Gastrocnemius medialis (tissue), 4 donors: ENCODE data around the gene COLEC11. TPM values are rescaled to one million over a fixed set of nuclear protein-coding genes. Genes with fewer than 3 reads are reported as not detected.

Source experiments
- ATAC-seq, 2 donors: fragments of 150-250 bp; one replicate each; pipeline ENCODE4 v1.9.1; 2016
- DNase-seq, 2 donors: peaks; one replicate each; pipeline ENCODE4 v3.0.0-alpha.2; 2019
- H3K27ac ChIP-seq, 4 donors: fragments of 200-600 bp; sonication (generic); 1 replicate in 1 of 4; 2 replicates in 3 of 4; pipeline ENCODE4 v1.5.1; 2016 to 2018; ENCODE audit warnings: mild to moderate bottlenecking in 2 of 4, moderate library complexity in 1 of 4
- H3K27me3 ChIP-seq, 3 donors: fragments of 200-600 bp; sonication (generic) in 2 of 3; 1 replicate in 1 of 3; 2 replicates in 2 of 3; pipeline versions ENCODE4 v1.5.1 to v1.6.0; 2016 to 2019; ENCODE audit warnings: mild to moderate bottlenecking in 1 of 3, moderate library complexity in 1 of 3
- H3K36me3 ChIP-seq, 2 donors: fragments of 200-600 bp; sonication (generic) in 1 of 2; one replicate each; pipeline ENCODE4 v1.5.1; 2017 to 2018
- H3K4me1 ChIP-seq, 2 donors: fragments of 200-600 bp; sonication (generic) in 1 of 2; one replicate each; pipeline ENCODE4 v1.5.1; 2016 to 2017; ENCODE audit warnings: mild to moderate bottlenecking in 2 of 2
- H3K4me3 ChIP-seq, 4 donors: fragments of 200-600 bp; sonication (generic) in 3 of 4; 1 replicate in 1 of 4; 2 replicates in 3 of 4; pipeline ENCODE4 v1.5.1; 2016 to 2019; ENCODE audit warnings: mild to moderate bottlenecking in 2 of 4
- H3K9me3 ChIP-seq, 3 donors: fragments of 200-600 bp; sonication (generic) in 2 of 3; 1 replicate in 1 of 3; 2 replicates in 2 of 3; pipeline ENCODE4 v1.5.1; 2016 to 2019
- CTCF ChIP-seq, 5 experiments: fragments of 450-650 bp in 3 of 5; fragments of 200-600 bp in 2 of 5; sonication (generic) in 2 of 5; IDR thresholded peaks in 4 of 5; conservative IDR thresholded peaks in 1 of 5; 1 replicate in 4 of 5; 2 replicates in 1 of 5; pipeline ENCODE4 v1.5.1; 2016 to 2019; ENCODE audit warnings: antibody characterized with exemption in 5 of 5, mild to moderate bottlenecking in 3 of 5, moderate library complexity in 3 of 5
- POLR2A ChIP-seq, 2 donors: fragments of 450-650 bp; IDR thresholded peaks; one replicate each; pipeline ENCODE4 v1.6.1; 2017; ENCODE audit warnings: antibody characterized with exemption in 2 of 2, mild to moderate bottlenecking in 2 of 2, moderate library complexity in 2 of 2
- in situ Hi-C, 4 donors: fragments of 200-750 bp; cut with MboI; loops; one replicate each; pipeline versions ENCODE4 v1.15.0 to v1.8.0; 2017; ENCODE audit warnings: low sequenced_read_pairs in 4 of 4
- intact Hi-C: fragments of 100-400 bp; cut with DNase I; formaldehyde crosslinking; loops from one replicate; pipeline ENCODE4 v1.15.1; 2023; ENCODE audit warnings: low total_unique reads
- total RNA-seq, 4 donors: library from RNA; depleted of rRNA; stranded (reverse); fragments of >200 nt; gene quantifications; one replicate each; pipeline versions ENCODE4 v1.1.0 to v1.2.3, GENCODE V29; 2016

Gene COLEC11
- total RNA-seq, 4 donors from 2014 or later: 0.29 to 0.36 TPM; not detected in 2

GRCh38 chr2:3598197-3598910 lies 3.4 kb downstream of the COLEC11 start:
- H3K27ac ChIP-seq: no peak overlapping the region
- TF ChIP-seq CTCF (IDR thresholded peaks at IDR 0.05 in 4 of 5, conservative IDR thresholded peaks at IDR 0.05 in 1 of 5): no peak
- TF ChIP-seq POLR2A (IDR thresholded peaks at IDR 0.05): no peak
- H3K27me3 ChIP-seq: peaks cover 0 to 2% (median 0%) of the 10 kb centered on the region in 3 donors
- H3K4me3 ChIP-seq: no peak overlapping the region
- no peak for ATAC-seq
- no peaks in the 10 kb centered on the region for H3K9me3 ChIP-seq
- H3K36me3 ChIP-seq: no peaks in the 10 kb centered on the region
- no peaks in the 10 kb centered on the region for H3K4me1 ChIP-seq
- DNase-seq: no peak
- intact Hi-C loops: loop anchor here (10.0 kb wide), 1 partner anchor 56 kb away; the partner anchor contains the start of gene ALLC
- in situ Hi-C loops: no loop called here

GRCh38 chr2:3598912-3599854 lies 4.3 kb downstream of the COLEC11 start:
- Histone ChIP-seq H3K27me3 (peaks cover 0 to 2% (median 0%) of the 10 kb centered on the region in 3 donors), H3K27ac (no peak overlapping the region), H3K4me3 (no peak overlapping the region), H3K36me3 (no peaks in the 10 kb centered on the region), H3K9me3 (no peaks in the 10 kb centered on the region), H3K4me1 (no peaks in the 10 kb centered on the region)
- ATAC-seq (no peak), DNase-seq (no peak)
- intact Hi-C loops (loop anchor here (10.0 kb wide), 1 partner anchor 56 kb away; the partner anchor contains the start of gene ALLC), in situ Hi-C loops (no loop called here)
- TF ChIP-seq CTCF (IDR thresholded peaks at IDR 0.05 in 4 of 5, conservative IDR thresholded peaks at IDR 0.05 in 1 of 5): no peak
- no peak for TF ChIP-seq POLR2A (IDR thresholded peaks at IDR 0.05)

- Histone ChIP-seq H3K36me3 (no peaks in the 10 kb centered on the region), H3K27ac (no peak overlapping the region), H3K4me1 (no peaks in the 10 kb centered on the region), H3K4me3 (no peak overlapping the region), H3K27me3 (peaks cover 0 to 2% (median 0%) of the 10 kb centered on the region in 3 donors), H3K9me3 (no peaks in the 10 kb centered on the region)
- no peak for DNase-seq
- TF ChIP-seq CTCF (IDR thresholded peaks at IDR 0.05 in 4 of 5, conservative IDR thresholded peaks at IDR 0.05 in 1 of 5) (no peak), POLR2A (IDR thresholded peaks at IDR 0.05) (no peak)
- intact Hi-C loops: no loop called here
- ATAC-seq: no peak
- in situ Hi-C loops: no loop called here
These were observed 5.4 kb downstream of the COLEC11 start for GRCh38 chr2:3600256-3600855.

DNA sequence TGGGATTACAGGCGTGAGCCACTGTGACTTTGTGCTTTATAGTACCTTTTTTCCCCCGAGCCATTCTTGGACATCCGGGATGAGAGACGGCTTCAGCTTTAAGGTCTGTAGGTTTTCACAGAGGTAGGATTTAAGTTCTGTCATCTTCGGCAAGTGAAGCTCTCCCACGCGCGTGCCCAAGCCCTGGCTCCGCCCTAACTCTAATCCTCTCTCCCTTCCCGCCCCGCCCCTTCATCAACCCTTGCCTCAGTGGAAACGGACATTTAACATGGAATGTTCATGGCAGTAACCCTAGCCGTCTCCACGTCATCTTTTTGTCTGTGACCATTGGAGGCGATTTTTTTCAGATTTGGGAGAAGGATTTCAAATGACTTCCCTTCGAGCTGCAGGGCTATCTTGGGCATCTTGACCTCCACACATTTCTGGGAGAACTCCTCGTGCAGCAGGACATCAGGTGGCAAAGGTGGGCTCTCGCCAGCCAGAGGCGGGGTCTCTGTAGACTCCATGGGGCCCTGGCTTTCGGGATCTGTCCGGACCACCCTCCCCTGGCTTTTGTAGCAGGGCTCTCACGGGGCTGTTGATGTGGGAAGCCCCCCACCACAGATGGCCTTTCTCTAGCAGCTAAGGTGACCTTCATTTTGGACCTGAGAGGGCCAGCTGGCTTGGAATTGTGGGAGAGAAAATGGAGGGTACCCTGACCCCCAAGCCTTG lies 6.8 kb downstream of the COLEC11 start:
- Histone ChIP-seq H3K4me1 (no peaks in the 10 kb centered on the region), H3K4me3 (no peak overlapping the region), H3K9me3 (no peaks in the 10 kb centered on the region), H3K27ac (no peak overlapping the region), H3K36me3 (no peaks in the 10 kb centered on the region), H3K27me3 (peaks cover 0 to 4% (median 2%) of the 10 kb centered on the region in 3 donors)
- ATAC-seq (no peak), DNase-seq (no peak)
- in situ Hi-C loops: no loop called here
- TF ChIP-seq CTCF (IDR thresholded peaks at IDR 0.05 in 4 of 5, conservative IDR thresholded peaks at IDR 0.05 in 1 of 5) (no peak), POLR2A (IDR thresholded peaks at IDR 0.05) (no peak)
- intact Hi-C loops: no loop called here
